Measurements from ENCODE around the gene SPAG16. TPM values are rescaled to one million over a fixed set of nuclear protein-coding genes. Genes with fewer than 3 reads are reported as not detected.

SPAG16 gene
- total RNA-seq, 1 donor = 56.1 TPM

DNA sequence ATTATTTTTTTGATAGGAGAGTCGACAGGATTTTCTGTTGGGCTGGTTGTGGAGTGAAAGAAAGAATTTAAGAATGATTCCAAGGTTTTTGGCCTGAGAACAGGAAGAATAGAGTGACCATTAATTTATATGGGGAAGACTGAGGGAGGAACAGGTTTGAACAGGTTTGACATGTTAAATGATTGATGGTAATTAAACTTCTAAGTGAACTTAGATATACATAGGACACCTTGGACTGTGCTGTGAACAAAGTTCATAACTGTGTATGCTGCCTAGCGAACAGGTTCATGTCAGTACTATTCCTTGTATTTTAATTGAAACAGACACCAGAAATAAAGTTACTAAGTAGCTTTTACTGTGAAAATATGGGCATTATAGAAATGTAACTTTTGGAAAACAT is 212.0 kb downstream of the SPAG16 start:
- no peak for DNase-seq (ENCODE audit: low read depth)
- H3K4me3 ChIP-seq (ENCODE audit: low read depth, low read length) = no peak overlapping the region
- TF ChIP-seq, protein P1, sequence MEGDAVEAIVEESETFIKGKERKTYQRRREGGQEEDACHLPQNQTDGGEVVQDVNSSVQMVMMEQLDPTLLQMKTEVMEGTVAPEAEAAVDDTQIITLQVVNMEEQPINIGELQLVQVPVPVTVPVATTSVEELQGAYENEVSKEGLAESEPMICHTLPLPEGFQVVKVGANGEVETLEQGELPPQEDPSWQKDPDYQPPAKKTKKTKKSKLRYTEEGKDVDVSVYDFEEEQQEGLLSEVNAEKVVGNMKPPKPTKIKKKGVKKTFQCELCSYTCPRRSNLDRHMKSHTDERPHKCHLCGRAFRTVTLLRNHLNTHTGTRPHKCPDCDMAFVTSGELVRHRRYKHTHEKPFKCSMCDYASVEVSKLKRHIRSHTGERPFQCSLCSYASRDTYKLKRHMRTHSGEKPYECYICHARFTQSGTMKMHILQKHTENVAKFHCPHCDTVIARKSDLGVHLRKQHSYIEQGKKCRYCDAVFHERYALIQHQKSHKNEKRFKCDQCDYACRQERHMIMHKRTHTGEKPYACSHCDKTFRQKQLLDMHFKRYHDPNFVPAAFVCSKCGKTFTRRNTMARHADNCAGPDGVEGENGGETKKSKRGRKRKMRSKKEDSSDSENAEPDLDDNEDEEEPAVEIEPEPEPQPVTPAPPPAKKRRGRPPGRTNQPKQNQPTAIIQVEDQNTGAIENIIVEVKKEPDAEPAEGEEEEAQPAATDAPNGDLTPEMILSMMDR (IDR thresholded peaks at IDR 0.05; ENCODE audit: insufficient read depth, low read depth, low read length) = no peak

DNA sequence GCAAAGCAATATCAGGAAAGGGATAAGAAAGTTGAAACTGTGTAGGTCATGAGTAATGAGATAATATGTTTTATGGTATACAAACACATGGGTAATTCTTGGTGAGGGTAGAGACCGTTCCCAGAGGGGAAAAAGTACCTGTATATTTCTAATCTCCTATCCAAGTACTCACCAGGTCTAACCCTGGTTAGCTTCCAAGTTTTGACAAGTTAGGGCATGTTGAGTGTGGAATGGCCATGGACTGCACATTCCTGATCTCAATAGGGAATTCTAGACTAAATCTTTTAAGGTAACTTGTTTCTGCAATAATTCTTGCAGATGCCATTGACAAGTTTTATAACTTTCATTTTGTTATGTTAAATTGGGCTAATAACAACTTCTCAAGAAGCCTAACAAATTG is 216.6 kb downstream of the SPAG16 start:
- H3K4me3 ChIP-seq (ENCODE audit: low read depth, low read length) = no peak overlapping the region
- DNase-seq (ENCODE audit: low read depth) = no peak
- TF ChIP-seq, protein P1 (IDR thresholded peaks at IDR 0.05; ENCODE audit: insufficient read depth, low read depth, low read length) = no peak

DNA sequence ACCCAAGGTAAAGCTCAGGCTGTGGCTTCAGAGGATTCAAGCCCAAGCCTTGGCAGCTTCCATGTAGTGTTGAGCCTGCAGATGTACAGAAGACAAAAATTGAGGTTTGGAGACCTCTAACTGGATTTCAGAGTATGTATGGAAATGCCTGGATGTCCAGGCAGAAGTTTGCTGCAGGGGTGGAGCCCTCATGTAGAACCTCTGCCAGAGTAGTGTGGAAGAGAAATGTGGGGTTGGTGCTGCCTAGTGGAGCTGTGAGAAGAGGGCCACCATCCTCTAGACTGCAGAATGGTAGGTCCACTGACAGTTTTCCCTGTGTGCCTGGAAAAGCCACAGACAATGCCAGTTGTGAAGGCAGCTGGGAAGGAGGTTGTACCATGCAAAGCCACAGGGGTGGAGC is 239.9 kb downstream of the SPAG16 start:
- TF ChIP-seq, protein P1 (IDR thresholded peaks at IDR 0.05; ENCODE audit: insufficient read depth, low read depth, low read length) = no peak
- no peak for DNase-seq (ENCODE audit: low read depth)
- H3K4me3 ChIP-seq (ENCODE audit: low read depth, low read length) = no peak overlapping the region

DNA sequence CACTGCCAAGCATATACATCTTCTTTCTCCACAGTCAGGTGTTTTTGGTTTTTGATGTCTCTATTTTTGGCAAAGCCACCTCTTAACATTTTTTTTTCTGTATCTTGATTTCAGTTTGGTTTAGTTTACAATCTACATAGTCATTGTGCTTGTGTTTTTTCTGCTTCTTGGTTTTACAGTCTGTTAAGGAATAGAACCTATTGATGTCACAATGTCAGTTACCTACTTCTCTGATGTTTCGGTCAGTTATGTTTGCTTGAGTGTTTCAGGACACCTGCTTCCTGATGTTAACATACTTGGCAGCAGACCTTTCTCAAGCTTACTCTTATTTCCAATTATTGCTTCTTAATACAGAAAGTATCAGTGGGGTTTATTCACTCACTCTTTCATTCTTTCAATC is 253.3 kb downstream of the SPAG16 start:
- H3K4me3 ChIP-seq (ENCODE audit: low read depth, low read length) = no peak overlapping the region
- TF ChIP-seq, protein P1 (IDR thresholded peaks at IDR 0.05; ENCODE audit: insufficient read depth, low read depth, low read length) = no peak
- DNase-seq (ENCODE audit: low read depth) = no peak

DNA sequence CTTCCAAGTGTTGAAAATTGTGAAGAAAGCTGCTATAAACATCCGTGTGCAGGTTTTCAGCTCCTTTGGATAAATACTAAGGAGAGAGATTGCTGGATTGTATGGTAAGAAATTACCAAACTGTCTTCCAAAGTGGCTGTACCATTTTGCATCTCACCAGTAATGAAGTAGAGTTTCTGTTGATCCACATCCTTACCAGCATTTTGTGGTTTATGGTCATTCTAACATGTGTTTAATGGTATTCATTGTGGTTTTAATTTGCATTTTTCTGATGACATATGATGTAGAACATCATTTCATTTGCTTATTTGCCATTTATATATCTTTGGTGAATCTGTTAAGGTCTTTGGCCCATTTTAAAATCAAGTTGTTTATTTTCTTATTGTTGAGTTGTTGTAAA is 260.7 kb downstream of the SPAG16 start:
- DNase-seq (ENCODE audit: low read depth) = no peak
- H3K4me3 ChIP-seq (ENCODE audit: low read depth, low read length) = no peak overlapping the region
- TF ChIP-seq, protein P1 (IDR thresholded peaks at IDR 0.05; ENCODE audit: insufficient read depth, low read depth, low read length) = no peak

DNA sequence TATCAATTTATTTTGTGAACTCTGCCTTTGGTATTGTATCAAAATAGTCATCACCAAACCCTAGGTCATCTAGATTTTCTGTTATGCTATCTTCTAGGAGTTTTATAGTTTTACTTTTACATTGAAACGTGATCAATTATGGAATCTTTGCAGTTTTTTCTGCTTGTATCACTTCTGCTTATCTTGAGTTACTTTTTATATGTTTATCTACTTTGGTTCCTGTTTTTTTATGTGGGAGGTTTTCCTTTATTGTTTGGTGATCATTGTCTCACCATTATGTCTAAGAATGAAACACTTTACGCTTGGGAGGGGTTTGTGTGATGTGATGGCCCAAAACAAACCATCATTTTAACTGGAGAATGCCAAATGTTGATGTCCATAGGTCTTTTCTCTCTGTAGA is 261.2 kb downstream of the SPAG16 start:
- H3K4me3 ChIP-seq (ENCODE audit: low read depth, low read length) = no peak overlapping the region
- DNase-seq (ENCODE audit: low read depth) = no peak
- TF ChIP-seq, protein P1 (IDR thresholded peaks at IDR 0.05; ENCODE audit: insufficient read depth, low read depth, low read length) = no peak

DNA sequence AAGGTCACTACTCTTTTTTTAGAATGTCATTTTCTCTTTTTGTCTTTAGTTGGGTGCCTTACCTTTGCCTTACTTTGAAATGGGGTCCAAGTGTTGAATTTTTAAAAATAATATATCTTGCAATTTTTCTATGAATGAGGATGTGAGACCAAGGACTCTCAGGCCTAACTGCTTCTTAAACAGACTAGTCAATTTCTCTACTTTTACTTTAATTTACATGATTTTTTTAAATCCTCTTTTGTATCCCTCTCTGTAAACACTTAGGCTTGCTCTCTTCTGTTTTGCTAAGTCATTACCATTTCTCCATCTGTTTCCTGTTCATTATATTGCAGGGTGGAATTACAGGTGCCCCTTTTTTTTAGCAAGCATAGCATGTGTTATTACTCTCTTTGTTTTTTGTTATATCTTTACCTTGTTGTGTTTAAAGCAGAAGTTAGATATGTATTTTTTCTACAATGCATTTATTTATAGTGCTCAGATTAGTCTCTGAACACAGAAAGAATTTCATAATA is 261.8 kb downstream of the SPAG16 start:
- DNase-seq (ENCODE audit: low read depth) = no peak
- TF ChIP-seq, protein P1 (IDR thresholded peaks at IDR 0.05; ENCODE audit: insufficient read depth, low read depth, low read length) = no peak

More for the DNA sequence above, 261.8 kb downstream of the SPAG16 start:
- no peak overlapping the region for H3K4me3 ChIP-seq (ENCODE audit: low read depth, low read length)

Measured in fibroblast of villous mesenchyme (primary cell).